ENCODE data around the gene OTOP2. TPM values are rescaled to one million over a fixed set of nuclear protein-coding genes. Genes with fewer than 3 reads are reported as not detected.

OTOP2 gene, protein sequence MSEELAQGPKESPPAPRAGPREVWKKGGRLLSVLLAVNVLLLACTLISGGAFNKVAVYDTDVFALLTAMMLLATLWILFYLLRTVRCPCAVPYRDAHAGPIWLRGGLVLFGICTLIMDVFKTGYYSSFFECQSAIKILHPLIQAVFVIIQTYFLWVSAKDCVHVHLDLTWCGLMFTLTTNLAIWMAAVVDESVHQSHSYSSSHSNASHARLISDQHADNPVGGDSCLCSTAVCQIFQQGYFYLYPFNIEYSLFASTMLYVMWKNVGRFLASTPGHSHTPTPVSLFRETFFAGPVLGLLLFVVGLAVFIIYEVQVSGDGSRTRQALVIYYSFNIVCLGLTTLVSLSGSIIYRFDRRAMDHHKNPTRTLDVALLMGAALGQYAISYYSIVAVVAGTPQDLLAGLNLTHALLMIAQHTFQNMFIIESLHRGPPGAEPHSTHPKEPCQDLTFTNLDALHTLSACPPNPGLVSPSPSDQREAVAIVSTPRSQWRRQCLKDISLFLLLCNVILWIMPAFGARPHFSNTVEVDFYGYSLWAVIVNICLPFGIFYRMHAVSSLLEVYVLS
- not detected for total RNA-seq

GRCh38 chr17:74924250-74924948 lies at the start of gene OTOP2:
TSS of gene OTOP2 (plus strand) at chr17:74924273. CDS start at chr17:74924633, 360 bp downstream.
- H3K9me3 ChIP-seq (ENCODE audit: low read depth, low read length) = no peaks in the 10 kb centered on the region
- H3K4me3 ChIP-seq (ENCODE audit: low read length) = no peak within 1 kb of the TSS
- peaks cover 42% of the 10 kb centered on the region for H3K27me3 ChIP-seq (ENCODE audit: insufficient read depth, low read length)
- H3K4me1 ChIP-seq (ENCODE audit: insufficient read depth, low read length) = peaks cover 20% of the 10 kb centered on the region

GRCh38 chr17:74874615-74875037 lies 49.4 kb upstream of the OTOP2 start:
- H3K27me3 ChIP-seq (ENCODE audit: insufficient read depth, low read length) = no peaks in the 10 kb centered on the region
- no peak overlapping the region for H3K4me3 ChIP-seq (ENCODE audit: low read length)
- peaks cover 16% of the 10 kb centered on the region for H3K4me1 ChIP-seq (ENCODE audit: insufficient read depth, low read length)
- no peaks in the 10 kb centered on the region for H3K9me3 ChIP-seq (ENCODE audit: low read depth, low read length)

GRCh38 chr17:74875155-74875976 lies 48.7 kb upstream of the OTOP2 start:
- Histone ChIP-seq H3K4me1 (ENCODE audit: insufficient read depth, low read length) (peaks cover 16% of the 10 kb centered on the region), H3K4me3 (ENCODE audit: low read length) (no peak overlapping the region), H3K9me3 (ENCODE audit: low read depth, low read length) (no peaks in the 10 kb centered on the region), H3K27me3 (ENCODE audit: insufficient read depth, low read length) (no peaks in the 10 kb centered on the region)

DNA sequence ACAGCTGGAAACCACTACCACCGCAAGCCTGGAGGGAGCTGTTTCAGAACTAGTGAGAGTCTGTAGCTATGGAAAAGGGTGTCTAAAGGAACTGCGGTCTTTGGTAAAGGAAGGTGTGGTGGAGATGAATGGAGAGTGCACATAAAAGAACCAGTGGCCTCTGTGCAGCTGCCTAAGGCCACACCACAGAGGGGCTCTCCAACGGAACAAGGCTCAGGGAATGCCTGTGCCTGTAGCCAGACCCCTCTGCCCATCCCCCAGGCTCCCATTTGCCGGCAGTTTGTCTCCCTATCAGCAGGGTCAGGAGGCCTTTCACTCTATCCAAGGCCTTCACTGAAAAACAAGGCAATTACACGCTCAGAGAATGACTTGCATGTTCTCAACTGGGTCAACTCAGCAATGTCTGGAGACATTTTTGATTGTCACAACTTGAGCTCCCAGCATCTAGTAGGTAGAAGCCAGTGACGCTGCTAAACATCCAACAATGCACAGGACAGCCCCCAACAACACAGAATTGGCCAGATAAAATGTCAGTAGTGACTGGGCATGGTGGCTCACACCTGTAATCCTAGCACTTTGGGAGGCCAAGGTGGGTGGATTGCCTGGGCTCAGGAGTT lies 48.0 kb upstream of the OTOP2 start:
- Histone ChIP-seq H3K9me3 (ENCODE audit: low read depth, low read length) (no peaks in the 10 kb centered on the region), H3K4me3 (ENCODE audit: low read length) (no peak overlapping the region), H3K27me3 (ENCODE audit: insufficient read depth, low read length) (no peaks in the 10 kb centered on the region), H3K4me1 (ENCODE audit: insufficient read depth, low read length) (peaks cover 16% of the 10 kb centered on the region)

GRCh38 chr17:74877592-74878548 lies 46.2 kb upstream of the OTOP2 start:
- H3K4me3 ChIP-seq (ENCODE audit: low read length) = no peak overlapping the region
- no peaks in the 10 kb centered on the region for H3K27me3 ChIP-seq (ENCODE audit: insufficient read depth, low read length)
- H3K9me3 ChIP-seq (ENCODE audit: low read depth, low read length) = no peaks in the 10 kb centered on the region
- peaks cover 10% of the 10 kb centered on the region for H3K4me1 ChIP-seq (ENCODE audit: insufficient read depth, low read length)

DNA sequence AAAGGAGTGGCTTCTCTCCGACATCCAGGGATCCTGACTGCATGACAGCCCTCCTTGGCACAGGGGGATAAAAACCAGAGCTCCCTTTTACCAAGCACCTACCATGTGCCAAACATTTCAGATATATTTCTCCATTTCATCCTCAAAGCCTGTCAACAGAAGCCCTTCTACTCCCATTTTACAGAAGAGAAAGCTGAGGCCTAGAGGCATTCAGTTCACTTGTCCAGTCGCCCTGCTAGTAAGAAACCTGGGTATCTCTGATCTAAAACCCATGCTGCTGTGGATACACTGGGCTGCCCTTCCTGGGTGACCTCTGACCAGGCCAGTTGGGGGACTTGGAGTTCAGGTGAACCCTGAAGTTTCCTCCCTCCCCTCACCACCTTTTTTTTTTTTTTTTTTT lies 45.4 kb upstream of the OTOP2 start:
- no peaks in the 10 kb centered on the region for H3K9me3 ChIP-seq (ENCODE audit: low read depth, low read length)
- H3K4me1 ChIP-seq (ENCODE audit: insufficient read depth, low read length) = peaks cover 17% of the 10 kb centered on the region
- H3K4me3 ChIP-seq (ENCODE audit: low read length) = no peak overlapping the region
- no peaks in the 10 kb centered on the region for H3K27me3 ChIP-seq (ENCODE audit: insufficient read depth, low read length)

DNA sequence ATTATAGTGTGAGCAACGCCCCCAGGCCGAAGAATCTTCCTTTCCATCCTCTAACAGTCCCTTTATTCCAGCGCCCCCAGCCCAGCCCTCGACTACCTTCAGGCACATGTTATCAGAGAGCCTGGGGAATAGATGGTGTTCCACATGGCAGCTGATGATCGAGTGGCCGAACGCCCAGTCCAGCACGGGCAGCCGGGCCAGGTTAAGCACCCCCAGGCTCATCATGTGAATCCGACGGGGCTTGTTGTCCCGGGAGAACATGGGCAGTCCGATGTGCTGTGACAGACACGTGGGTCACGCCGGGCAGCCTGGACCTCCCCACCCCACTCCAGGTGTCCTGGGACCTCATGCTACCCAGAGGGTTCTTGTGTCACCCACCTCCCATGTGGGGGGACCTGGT lies 44.8 kb upstream of the OTOP2 start:
- no peak overlapping the region for H3K4me3 ChIP-seq (ENCODE audit: low read length)

DNA sequence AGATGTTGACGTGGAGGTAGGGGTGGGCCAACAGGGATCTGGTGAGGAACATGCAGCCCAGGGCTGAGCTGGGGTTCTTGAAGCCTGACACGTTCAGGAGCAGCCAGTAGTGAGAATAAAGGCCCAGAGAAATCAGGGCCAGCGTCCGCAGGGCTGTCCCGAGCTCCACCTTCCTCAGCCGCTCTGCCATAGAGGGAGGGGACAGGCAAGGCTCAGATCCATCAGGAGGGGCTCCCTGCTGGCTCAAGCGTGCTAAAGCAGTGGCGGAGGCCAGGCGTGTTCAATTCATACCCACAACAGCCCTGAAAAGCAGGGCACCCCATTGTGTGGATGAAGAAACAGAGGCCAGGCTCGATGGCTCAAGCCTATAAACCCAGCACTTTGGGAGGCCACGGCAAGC lies 43.0 kb upstream of the OTOP2 start:
- H3K9me3 ChIP-seq (ENCODE audit: low read depth, low read length) = no peaks in the 10 kb centered on the region
- no peaks in the 10 kb centered on the region for H3K27me3 ChIP-seq (ENCODE audit: insufficient read depth, low read length)
- peaks cover 14% of the 10 kb centered on the region for H3K4me1 ChIP-seq (ENCODE audit: insufficient read depth, low read length)
- no peak overlapping the region for H3K4me3 ChIP-seq (ENCODE audit: low read length)

More for the DNA sequence above, 44.8 kb upstream of the OTOP2 start:
- no peaks in the 10 kb centered on the region for H3K27me3 ChIP-seq (ENCODE audit: insufficient read depth, low read length)
- H3K9me3 ChIP-seq (ENCODE audit: low read depth, low read length) = no peaks in the 10 kb centered on the region
- H3K4me1 ChIP-seq (ENCODE audit: insufficient read depth, low read length) = peaks cover 14% of the 10 kb centered on the region

DNA sequence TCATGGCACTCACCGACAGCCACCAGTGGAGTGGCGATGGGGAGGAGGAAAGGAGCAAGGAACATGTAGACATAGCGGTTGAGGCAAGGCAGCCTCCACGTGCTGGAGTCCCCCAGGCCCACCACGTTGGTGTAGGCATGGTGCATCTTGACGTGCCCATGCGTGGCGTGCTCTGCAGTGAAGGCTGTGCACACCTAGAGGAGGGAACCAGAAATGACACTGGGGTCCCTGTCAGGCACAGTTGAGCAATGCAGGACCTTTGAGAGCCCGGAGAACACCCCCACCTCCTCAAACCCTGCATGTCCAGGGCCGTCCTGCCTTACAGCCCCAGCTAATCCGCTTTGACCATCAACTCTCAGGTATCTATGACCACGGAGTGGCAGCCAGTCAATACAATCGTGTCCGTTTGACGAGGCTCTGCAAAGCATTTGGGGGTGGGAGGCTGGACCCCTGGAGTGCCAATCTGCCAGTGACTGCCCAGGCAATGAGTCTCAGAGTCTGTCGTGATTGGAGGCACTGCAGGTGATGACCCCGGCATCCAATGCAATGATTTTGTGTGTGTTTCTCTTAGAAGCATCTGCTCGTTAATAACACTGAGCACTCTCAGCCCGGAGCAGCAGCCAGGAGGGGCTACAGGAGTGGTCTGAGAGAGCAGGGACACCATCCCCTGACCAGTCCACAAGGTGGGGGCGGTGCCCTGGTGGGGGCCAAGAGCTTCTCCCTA lies 41.4 kb upstream of the OTOP2 start:
- Histone ChIP-seq H3K27me3 (ENCODE audit: insufficient read depth, low read length) (no peaks in the 10 kb centered on the region), H3K4me1 (ENCODE audit: insufficient read depth, low read length) (peaks cover 14% of the 10 kb centered on the region), H3K9me3 (ENCODE audit: low read depth, low read length) (no peaks in the 10 kb centered on the region), H3K4me3 (ENCODE audit: low read length) (no peak overlapping the region)

- H3K4me1 ChIP-seq (ENCODE audit: insufficient read depth, low read length) = peaks cover 14% of the 10 kb centered on the region
- H3K27me3 ChIP-seq (ENCODE audit: insufficient read depth, low read length) = no peaks in the 10 kb centered on the region
- no peak overlapping the region for H3K4me3 ChIP-seq (ENCODE audit: low read length)
- H3K9me3 ChIP-seq (ENCODE audit: low read depth, low read length) = no peaks in the 10 kb centered on the region
Observed at GRCh38 chr17:74883241-74883745, 40.8 kb upstream of the OTOP2 start.

DNA sequence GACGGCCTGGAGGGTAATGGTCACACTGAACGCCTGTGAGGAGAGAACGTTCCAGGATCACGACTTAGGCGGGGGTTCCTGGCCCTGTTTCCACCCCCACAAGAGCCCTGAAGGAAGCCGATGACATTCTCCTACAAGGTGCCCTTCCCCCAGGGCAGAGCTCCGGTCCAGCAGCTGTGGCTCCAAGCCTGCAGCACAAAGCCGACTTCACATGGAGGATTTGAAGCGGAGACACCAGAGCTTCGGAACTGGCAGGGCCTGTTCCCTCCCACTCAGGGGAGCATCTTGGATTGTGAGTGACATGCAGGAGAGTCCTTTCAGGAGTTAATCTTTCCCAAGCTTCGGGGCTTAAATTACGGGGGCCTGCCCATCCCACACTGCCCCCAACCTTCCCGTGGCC lies 35.6 kb upstream of the OTOP2 start:
- Histone ChIP-seq H3K9me3 (ENCODE audit: low read depth, low read length) (no peaks in the 10 kb centered on the region), H3K4me1 (ENCODE audit: insufficient read depth, low read length) (peaks cover 5% of the 10 kb centered on the region), H3K27me3 (ENCODE audit: insufficient read depth, low read length) (peaks cover 16% of the 10 kb centered on the region), H3K4me3 (ENCODE audit: low read length) (no peak overlapping the region)

DNA sequence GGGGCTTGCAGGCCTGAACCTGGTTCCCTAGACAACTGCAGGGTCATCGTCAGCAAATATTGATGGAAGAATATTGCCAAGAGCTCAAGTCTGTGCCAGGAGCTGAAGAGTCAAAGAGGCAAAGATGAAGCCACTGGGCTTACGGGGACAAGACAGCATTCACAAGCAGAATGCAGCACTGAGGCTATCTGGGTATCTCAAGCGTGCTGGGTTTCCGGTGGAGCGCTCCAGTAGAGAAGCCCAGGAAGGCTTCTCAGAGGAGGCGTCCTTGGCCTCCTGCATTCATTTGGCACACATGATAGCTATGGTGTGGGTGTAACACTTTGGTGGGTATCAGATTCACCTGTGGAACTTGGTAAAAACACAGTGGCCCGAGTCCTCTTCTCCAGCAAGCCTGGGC lies 33.5 kb upstream of the OTOP2 start:
- Histone ChIP-seq H3K4me3 (ENCODE audit: low read length) (no peak overlapping the region), H3K4me1 (ENCODE audit: insufficient read depth, low read length) (no peaks in the 10 kb centered on the region), H3K9me3 (ENCODE audit: low read depth, low read length) (no peaks in the 10 kb centered on the region), H3K27me3 (ENCODE audit: insufficient read depth, low read length) (peaks cover 36% of the 10 kb centered on the region)
